Measurements from ENCODE around the gene C4BPA. TPM values are rescaled to one million over a fixed set of nuclear protein-coding genes. Genes with fewer than 3 reads are reported as not detected.

Gene C4BPA
- total RNA-seq, 1 donor = not detected

- no peak overlapping the region for H3K4me3 ChIP-seq (ENCODE audit: insufficient read depth, low read length)
- no peaks in the 10 kb centered on the region for H3K36me3 ChIP-seq (ENCODE audit: insufficient read depth, low read length)
- H3K4me1 ChIP-seq (ENCODE audit: insufficient read depth, low read length) = no peaks in the 10 kb centered on the region
- H3K27me3 ChIP-seq (ENCODE audit: insufficient read depth, low read length) = no peaks in the 10 kb centered on the region
- no peak for DNase-seq (ENCODE audit: insufficient read length, low spot score, missing footprints)
- no peak overlapping the region for H3K27ac ChIP-seq (ENCODE audit: low read depth, low read length)
- no peaks in the 10 kb centered on the region for H3K9me3 ChIP-seq (ENCODE audit: low read depth, low read length)
- no peak overlapping the region for H2AFZ ChIP-seq (ENCODE audit: low read length)
- TF ChIP-seq CTCF (IDR thresholded peaks at IDR 0.05; ENCODE audit: extremely low read depth, low read depth, low read length) = no peak
- H3K79me2 ChIP-seq (ENCODE audit: insufficient read depth, low read length) = no peaks in the 10 kb centered on the region
- no peaks in the 10 kb centered on the region for H4K20me1 ChIP-seq (ENCODE audit: insufficient read depth, low read length)
- H3K4me2 ChIP-seq (ENCODE audit: insufficient read depth, low read length) = no peak overlapping the region
Observed at GRCh38 chr1:207172321-207172720, 68.3 kb downstream of the C4BPA start.

DNA sequence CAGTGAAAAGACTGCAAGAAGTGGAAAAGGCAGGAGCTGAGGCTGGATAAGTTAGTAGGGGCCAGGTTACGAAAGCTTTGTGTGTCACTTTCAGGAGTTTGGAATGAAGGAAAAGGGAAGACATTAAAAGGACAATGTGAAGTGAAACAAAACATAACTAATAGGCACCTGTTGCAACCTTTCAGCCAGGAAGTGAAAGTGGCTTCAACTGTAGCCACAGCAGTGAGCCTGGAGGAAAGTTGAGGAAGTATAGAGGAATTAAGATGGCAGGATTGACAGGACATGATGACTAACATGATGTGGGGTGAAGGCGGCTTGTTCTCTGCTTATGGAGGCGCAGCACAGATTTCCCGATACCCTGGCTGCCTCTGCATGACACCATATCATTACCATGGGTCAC is 68.9 kb downstream of the C4BPA start:
- H3K4me1 ChIP-seq (ENCODE audit: insufficient read depth, low read length) = no peaks in the 10 kb centered on the region
- no peaks in the 10 kb centered on the region for H3K79me2 ChIP-seq (ENCODE audit: insufficient read depth, low read length)
- H3K36me3 ChIP-seq (ENCODE audit: insufficient read depth, low read length) = no peaks in the 10 kb centered on the region
- DNase-seq (ENCODE audit: insufficient read length, low spot score, missing footprints) = no peak
- no peaks in the 10 kb centered on the region for H4K20me1 ChIP-seq (ENCODE audit: insufficient read depth, low read length)
- H3K4me3 ChIP-seq (ENCODE audit: insufficient read depth, low read length) = no peak overlapping the region
- TF ChIP-seq CTCF (IDR thresholded peaks at IDR 0.05; ENCODE audit: extremely low read depth, low read depth, low read length) = no peak
- H3K27ac ChIP-seq (ENCODE audit: low read depth, low read length) = no peak overlapping the region
- no peak overlapping the region for H3K4me2 ChIP-seq (ENCODE audit: insufficient read depth, low read length)
- H3K9me3 ChIP-seq (ENCODE audit: low read depth, low read length) = no peaks in the 10 kb centered on the region
- H2AFZ ChIP-seq (ENCODE audit: low read length) = no peak overlapping the region
- H3K27me3 ChIP-seq (ENCODE audit: insufficient read depth, low read length) = no peaks in the 10 kb centered on the region

- Histone ChIP-seq H3K27ac (ENCODE audit: low read depth, low read length) (no peak overlapping the region), H4K20me1 (ENCODE audit: insufficient read depth, low read length) (no peaks in the 10 kb centered on the region), H2AFZ (ENCODE audit: low read length) (no peak overlapping the region), H3K9me3 (ENCODE audit: low read depth, low read length) (no peaks in the 10 kb centered on the region), H3K4me1 (ENCODE audit: insufficient read depth, low read length) (no peaks in the 10 kb centered on the region), H3K36me3 (ENCODE audit: insufficient read depth, low read length) (no peaks in the 10 kb centered on the region), H3K4me2 (ENCODE audit: insufficient read depth, low read length) (no peak overlapping the region), H3K4me3 (ENCODE audit: insufficient read depth, low read length) (no peak overlapping the region), H3K79me2 (ENCODE audit: insufficient read depth, low read length) (no peaks in the 10 kb centered on the region), H3K27me3 (ENCODE audit: insufficient read depth, low read length) (no peaks in the 10 kb centered on the region)
- no peak for DNase-seq (ENCODE audit: insufficient read length, low spot score, missing footprints)
- no peak for TF ChIP-seq CTCF (IDR thresholded peaks at IDR 0.05; ENCODE audit: extremely low read depth, low read depth, low read length)
Observed at GRCh38 chr1:207173396-207173795, 69.4 kb downstream of the C4BPA start.

GRCh38 chr1:207174913-207175312 is 70.9 kb downstream of the C4BPA start:
- no peak overlapping the region for H3K27ac ChIP-seq (ENCODE audit: low read depth, low read length)
- no peaks in the 10 kb centered on the region for H4K20me1 ChIP-seq (ENCODE audit: insufficient read depth, low read length)
- no peaks in the 10 kb centered on the region for H3K9me3 ChIP-seq (ENCODE audit: low read depth, low read length)
- no peaks in the 10 kb centered on the region for H3K4me1 ChIP-seq (ENCODE audit: insufficient read depth, low read length)
- no peak overlapping the region for H2AFZ ChIP-seq (ENCODE audit: low read length)
- TF ChIP-seq CTCF (IDR thresholded peaks at IDR 0.05; ENCODE audit: extremely low read depth, low read depth, low read length) = no peak
- H3K36me3 ChIP-seq (ENCODE audit: insufficient read depth, low read length) = no peaks in the 10 kb centered on the region
- no peak overlapping the region for H3K4me2 ChIP-seq (ENCODE audit: insufficient read depth, low read length)
- H3K27me3 ChIP-seq (ENCODE audit: insufficient read depth, low read length) = no peaks in the 10 kb centered on the region
- DNase-seq (ENCODE audit: insufficient read length, low spot score, missing footprints) = no peak
- H3K79me2 ChIP-seq (ENCODE audit: insufficient read depth, low read length) = no peaks in the 10 kb centered on the region
- H3K4me3 ChIP-seq (ENCODE audit: insufficient read depth, low read length) = no peak overlapping the region

All from osteoblast (primary cell).